HepG2 (cell line): ENCODE measurements around the gene NFS1. TPM values are rescaled to one million over a fixed set of nuclear protein-coding genes. Genes with fewer than 3 reads are reported as not detected.

ENCODE experiments used
- CBX5 ChIP-seq: sonication (generic); formaldehyde crosslinking; IDR thresholded peaks from 2 replicates; pipeline ENCODE4 v1.4.0; 2020; ENCODE audit warnings: missing genetic modification reagents, borderline replicate concordance
- HNF4G ChIP-seq, 2 experiments: sonication (generic) in 1 of 2; formaldehyde crosslinking in 1 of 2; IDR thresholded peaks; 2 replicates each; pipeline versions ENCODE4 v1.4.0 to v1.6.1; 2011 to 2020; ENCODE audit warnings: borderline replicate concordance in 2 of 2, low read depth in 2 of 2, mild to moderate bottlenecking in 2 of 2, low read length in 1 of 2, missing genetic modification reagents in 1 of 2, moderate library complexity in 1 of 2
- KLF9 ChIP-seq: IDR thresholded peaks from 2 replicates; pipeline ENCODE4 v1.6.1; 2016; ENCODE audit warnings: low read depth
- PHF5A ChIP-seq: IDR thresholded peaks from one replicate; pipeline ENCODE4 v1.6.1; 2018; ENCODE audit warnings: low read depth, missing genetic modification reagents; ENCODE audit not compliant: unreplicated experiment
- RARG ChIP-seq: sonication (generic); formaldehyde crosslinking; IDR thresholded peaks from 2 replicates; pipeline ENCODE4 v1.4.0; 2020; ENCODE audit warnings: low read depth, mild to moderate bottlenecking, missing genetic modification reagents
- SMAD3 ChIP-seq: sonication (generic); formaldehyde crosslinking; IDR thresholded peaks from 2 replicates; pipeline ENCODE4 v1.4.0; 2020; ENCODE audit warnings: missing genetic modification reagents
- TOPORS ChIP-seq: sonication (generic); formaldehyde crosslinking; IDR thresholded peaks from 2 replicates; pipeline ENCODE4 v1.8.0; 2023; ENCODE audit warnings: mild to moderate bottlenecking, missing genetic modification reagents
- TP53 ChIP-seq: sonication (generic); formaldehyde crosslinking; conservative IDR thresholded peaks from 2 replicates; pipeline ENCODE4 v1.4.0; 2020; ENCODE audit warnings: missing genetic modification reagents
- ZNF354B ChIP-seq: sonication (generic); formaldehyde crosslinking; IDR thresholded peaks from 2 replicates; pipeline ENCODE4 v1.8.0; 2022; ENCODE audit warnings: mild to moderate bottlenecking, missing genetic modification reagents
- ZNF552 ChIP-seq: sonication (generic); formaldehyde crosslinking; IDR thresholded peaks from 2 replicates; pipeline ENCODE4 v1.9.0; 2022; ENCODE audit warnings: missing genetic modification reagents, mild to moderate bottlenecking, borderline replicate concordance
- ZNF556 ChIP-seq: sonication (generic); formaldehyde crosslinking; IDR thresholded peaks from 2 replicates; pipeline ENCODE4 v1.4.0; 2020; ENCODE audit warnings: mild to moderate bottlenecking, missing genetic modification reagents, borderline replicate concordance
- ZNF883 ChIP-seq: sonication (generic); formaldehyde crosslinking; IDR thresholded peaks from 2 replicates; pipeline ENCODE4 v1.5.1; 2020; ENCODE audit warnings: mild to moderate bottlenecking, missing genetic modification reagents; ENCODE audit errors: not compliant biosample characterization
- polyA plus RNA-seq, 8 experiments: library from polyadenylated mRNA; depleted of rRNA in 3 of 8; stranded (reverse) in 7 of 8; unstranded in 1 of 8; fragments of >200 nt; fragmentation: Illumina TruSeq in 4 of 8; extraction: Trizol in 4 of 8; gene quantifications; 2 replicates each; pipeline versions ENCODE4 v1.2.1 to v1.2.3, GENCODE V29; 2011 to 2016; ENCODE audit warnings: low read depth in 4 of 8, missing spikeins in 1 of 8, mixed read lengths in 1 of 8; ENCODE audit not compliant: insufficient read depth in 1 of 8
- total RNA-seq, 5 experiments: library from RNA; depleted of rRNA; stranded (reverse); fragments of >200 nt; fragmentation: Illumina TruSeq; extraction: Trizol; gene quantifications; 2 replicates each; pipeline ENCODE4 v1.2.3, GENCODE V29; 2016; ENCODE audit warnings: low read depth in 1 of 5
- TF ChIP-seq, protein P1 (sequence below): sonication (generic); formaldehyde crosslinking; IDR thresholded peaks from 2 replicates; pipeline ENCODE4 v1.4.0; 2020; ENCODE audit warnings: mild to moderate bottlenecking, missing genetic modification reagents, borderline replicate concordance
- TF ChIP-seq, protein P2 (sequence below): sonication (generic); formaldehyde crosslinking; conservative IDR thresholded peaks from 2 replicates; pipeline ENCODE4 v1.4.0; 2020; ENCODE audit warnings: missing genetic modification reagents
- TF ChIP-seq, protein P3 (sequence below): sonication (generic); formaldehyde crosslinking; IDR thresholded peaks from 2 replicates; pipeline ENCODE4 v1.4.0; 2020; ENCODE audit warnings: mild to moderate bottlenecking, missing genetic modification reagents, borderline replicate concordance

NFS1 gene
- total and polyA plus RNA-seq, 2 of the 13 experiments (the other 11 are each of a cell fraction or from before 2014, with no cell fraction given), result 65.9 to 88.1 TPM

DNA sequence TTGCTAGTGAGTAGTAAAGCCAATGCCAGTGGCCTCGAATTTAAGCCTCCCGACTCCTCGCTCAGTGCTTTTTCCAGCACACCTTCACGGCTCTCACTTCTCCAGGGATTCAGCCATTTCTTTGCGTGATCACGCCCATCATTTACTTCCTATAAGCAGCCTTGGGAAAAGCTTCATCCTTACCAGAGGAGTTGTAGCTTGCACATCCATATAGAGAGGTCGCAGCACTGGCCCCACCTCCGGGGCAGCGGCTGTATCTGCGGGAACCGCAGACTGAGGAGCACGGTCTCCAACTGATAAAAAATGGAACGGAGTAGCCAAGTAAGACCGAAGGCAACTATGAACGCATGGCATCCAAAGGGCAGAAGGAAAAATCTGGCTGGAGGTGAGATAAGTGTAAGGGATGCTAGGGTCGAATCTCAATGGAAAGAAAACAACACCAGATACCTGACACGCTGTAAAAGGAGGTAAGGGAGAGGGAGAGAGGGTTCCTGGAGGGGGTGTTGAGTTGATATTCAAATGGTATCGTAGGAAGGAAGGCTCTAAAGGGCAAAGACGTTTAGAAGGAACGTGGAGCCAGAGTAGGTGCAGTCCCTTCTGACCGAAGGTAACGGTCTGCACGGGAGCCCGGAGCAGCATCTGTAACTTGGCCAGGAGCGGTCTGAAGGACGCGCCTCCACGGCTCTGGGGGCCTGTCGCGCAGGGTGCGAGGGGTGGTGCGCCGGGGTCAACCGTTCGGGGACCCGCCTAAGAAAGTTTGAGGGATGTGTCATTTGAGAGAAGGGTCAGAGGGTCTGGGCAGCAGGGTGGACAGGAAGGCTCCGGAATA, 640 bp downstream of the NFS1 start (continued):
- TF ChIP-seq, protein P1, sequence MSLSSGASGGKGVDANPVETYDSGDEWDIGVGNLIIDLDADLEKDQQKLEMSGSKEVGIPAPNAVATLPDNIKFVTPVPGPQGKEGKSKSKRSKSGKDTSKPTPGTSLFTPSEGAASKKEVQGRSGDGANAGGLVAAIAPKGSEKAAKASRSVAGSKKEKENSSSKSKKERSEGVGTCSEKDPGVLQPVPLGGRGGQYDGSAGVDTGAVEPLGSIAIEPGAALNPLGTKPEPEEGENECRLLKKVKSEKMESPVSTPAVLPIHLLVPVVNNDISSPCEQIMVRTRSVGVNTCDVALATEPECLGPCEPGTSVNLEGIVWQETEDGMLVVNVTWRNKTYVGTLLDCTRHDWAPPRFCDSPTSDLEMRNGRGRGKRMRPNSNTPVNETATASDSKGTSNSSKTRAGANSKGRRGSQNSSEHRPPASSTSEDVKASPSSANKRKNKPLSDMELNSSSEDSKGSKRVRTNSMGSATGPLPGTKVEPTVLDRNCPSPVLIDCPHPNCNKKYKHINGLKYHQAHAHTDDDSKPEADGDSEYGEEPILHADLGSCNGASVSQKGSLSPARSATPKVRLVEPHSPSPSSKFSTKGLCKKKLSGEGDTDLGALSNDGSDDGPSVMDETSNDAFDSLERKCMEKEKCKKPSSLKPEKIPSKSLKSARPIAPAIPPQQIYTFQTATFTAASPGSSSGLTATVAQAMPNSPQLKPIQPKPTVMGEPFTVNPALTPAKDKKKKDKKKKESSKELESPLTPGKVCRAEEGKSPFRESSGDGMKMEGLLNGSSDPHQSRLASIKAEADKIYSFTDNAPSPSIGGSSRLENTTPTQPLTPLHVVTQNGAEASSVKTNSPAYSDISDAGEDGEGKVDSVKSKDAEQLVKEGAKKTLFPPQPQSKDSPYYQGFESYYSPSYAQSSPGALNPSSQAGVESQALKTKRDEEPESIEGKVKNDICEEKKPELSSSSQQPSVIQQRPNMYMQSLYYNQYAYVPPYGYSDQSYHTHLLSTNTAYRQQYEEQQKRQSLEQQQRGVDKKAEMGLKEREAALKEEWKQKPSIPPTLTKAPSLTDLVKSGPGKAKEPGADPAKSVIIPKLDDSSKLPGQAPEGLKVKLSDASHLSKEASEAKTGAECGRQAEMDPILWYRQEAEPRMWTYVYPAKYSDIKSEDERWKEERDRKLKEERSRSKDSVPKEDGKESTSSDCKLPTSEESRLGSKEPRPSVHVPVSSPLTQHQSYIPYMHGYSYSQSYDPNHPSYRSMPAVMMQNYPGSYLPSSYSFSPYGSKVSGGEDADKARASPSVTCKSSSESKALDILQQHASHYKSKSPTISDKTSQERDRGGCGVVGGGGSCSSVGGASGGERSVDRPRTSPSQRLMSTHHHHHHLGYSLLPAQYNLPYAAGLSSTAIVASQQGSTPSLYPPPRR (CRISPR knock-in tag), result no peak; the same call in 1 of the 2 replicates
- TF ChIP-seq ZNF556 (CRISPR knock-in tag) (no peak; the same call in 1 of the 2 replicates), PHF5A (CRISPR knock-in tag) (no peak), ZNF552 (no peak), SMAD3 (CRISPR knock-in tag) (no peak; the same call in 1 of the 2 replicates), TP53 (CRISPR knock-in tag) (no peak), CBX5 (CRISPR knock-in tag) (no peak), ZNF883 (CRISPR knock-in tag) (no peak), KLF9 (CRISPR knock-in tag) (no peak), TOPORS (CRISPR knock-in tag) (no peak), ZNF354B (CRISPR knock-in tag) (0 out of 2 replicates have a peak, but pooled peaks have one; percentile 85), RARG (CRISPR knock-in tag) (no peak; the same call in 1 of the 2 replicates), HNF4G (IDR thresholded peaks at IDR 0.05; ENCODE audit: borderline replicate concordance, low read depth, low read length) (no peak), HNF4G (CRISPR knock-in tag; IDR thresholded peaks at IDR 0.05; ENCODE audit: borderline replicate concordance, low read depth) (no peak)
- TF ChIP-seq, protein P2, sequence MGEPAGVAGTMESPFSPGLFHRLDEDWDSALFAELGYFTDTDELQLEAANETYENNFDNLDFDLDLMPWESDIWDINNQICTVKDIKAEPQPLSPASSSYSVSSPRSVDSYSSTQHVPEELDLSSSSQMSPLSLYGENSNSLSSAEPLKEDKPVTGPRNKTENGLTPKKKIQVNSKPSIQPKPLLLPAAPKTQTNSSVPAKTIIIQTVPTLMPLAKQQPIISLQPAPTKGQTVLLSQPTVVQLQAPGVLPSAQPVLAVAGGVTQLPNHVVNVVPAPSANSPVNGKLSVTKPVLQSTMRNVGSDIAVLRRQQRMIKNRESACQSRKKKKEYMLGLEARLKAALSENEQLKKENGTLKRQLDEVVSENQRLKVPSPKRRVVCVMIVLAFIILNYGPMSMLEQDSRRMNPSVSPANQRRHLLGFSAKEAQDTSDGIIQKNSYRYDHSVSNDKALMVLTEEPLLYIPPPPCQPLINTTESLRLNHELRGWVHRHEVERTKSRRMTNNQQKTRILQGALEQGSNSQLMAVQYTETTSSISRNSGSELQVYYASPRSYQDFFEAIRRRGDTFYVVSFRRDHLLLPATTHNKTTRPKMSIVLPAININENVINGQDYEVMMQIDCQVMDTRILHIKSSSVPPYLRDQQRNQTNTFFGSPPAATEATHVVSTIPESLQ (CRISPR knock-in tag), result no peak
- TF ChIP-seq, protein P3, sequence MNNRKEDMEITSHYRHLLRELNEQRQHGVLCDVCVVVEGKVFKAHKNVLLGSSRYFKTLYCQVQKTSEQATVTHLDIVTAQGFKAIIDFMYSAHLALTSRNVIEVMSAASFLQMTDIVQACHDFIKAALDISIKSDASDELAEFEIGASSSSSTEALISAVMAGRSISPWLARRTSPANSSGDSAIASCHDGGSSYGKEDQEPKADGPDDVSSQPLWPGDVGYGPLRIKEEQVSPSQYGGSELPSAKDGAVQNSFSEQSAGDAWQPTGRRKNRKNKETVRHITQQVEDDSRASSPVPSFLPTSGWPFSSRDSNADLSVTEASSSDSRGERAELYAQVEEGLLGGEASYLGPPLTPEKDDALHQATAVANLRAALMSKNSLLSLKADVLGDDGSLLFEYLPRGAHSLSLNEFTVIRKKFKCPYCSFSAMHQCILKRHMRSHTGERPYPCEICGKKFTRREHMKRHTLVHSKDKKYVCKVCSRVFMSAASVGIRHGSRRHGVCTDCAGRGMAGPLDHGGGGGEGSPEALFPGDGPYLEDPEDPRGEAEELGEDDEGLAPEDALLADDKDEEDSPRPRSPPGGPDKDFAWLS (CRISPR knock-in tag), result peak; percentile 90; the same call in 1 of the 2 replicates
